WTC11 (cell line): ENCODE data around the gene KRTAP10-9. TPM values are rescaled to one million over a fixed set of nuclear protein-coding genes. Genes with fewer than 3 reads are reported as not detected.

Experiments
- ATAC-seq: fragments of 200-7000 bp; cut with Tn5 transposase; 2 replicates; pipeline ENCODE4 v1.10.0; 2021; ENCODE audit warnings: mild to moderate bottlenecking, moderate library complexity
- CTCF ChIA-PET: fragments of 300-600 bp; sonication (Branson Sonifier 250); formaldehyde crosslinking; loops from one replicate; lab custom pipeline; 2021; ENCODE audit warnings: antibody characterized with exemption; lab: Charles Lee
- POLR2A ChIA-PET: fragments of 350-600 bp; sonication (Branson Sonifier 250); formaldehyde crosslinking; loops from one replicate; lab custom pipeline; 2021; ENCODE audit warnings: antibody characterized with exemption; lab: Charles Lee
- DNase-seq: peaks from one replicate; pipeline ENCODE4 v3.0.0; 2021; ENCODE audit warnings: low spot score
- H3K27ac Mint-ChIP-seq: 2 replicates; pipeline ENCODE4 v1.8.0; 2021; ENCODE audit warnings: mixed read lengths
- H3K27me3 Mint-ChIP-seq: 2 replicates; pipeline ENCODE4 v1.8.0; 2021; ENCODE audit warnings: low read depth, mild to moderate bottlenecking, moderate library complexity, mixed read lengths
- H3K36me3 Mint-ChIP-seq: 2 replicates; pipeline ENCODE4 v1.8.0; 2021; ENCODE audit warnings: mixed read lengths
- H3K4me1 Mint-ChIP-seq: 2 replicates; pipeline ENCODE4 v1.8.0; 2022; ENCODE audit warnings: mixed read lengths
- H3K4me3 Mint-ChIP-seq: 2 replicates; pipeline ENCODE4 v1.8.0; 2021; ENCODE audit warnings: mild to moderate bottlenecking, moderate library complexity, mixed read lengths
- H3K9me3 Mint-ChIP-seq: 2 replicates; pipeline ENCODE4 v1.8.0; 2021; ENCODE audit warnings: mixed read lengths
- ESRRA ChIP-seq: sonication (generic); formaldehyde crosslinking; IDR thresholded peaks from 2 replicates; pipeline ENCODE4 v1.8.1; 2022; ENCODE audit warnings: mild to moderate bottlenecking, missing genetic modification reagents, borderline replicate concordance
- ETV6 ChIP-seq: sonication (generic); formaldehyde crosslinking; IDR thresholded peaks from 2 replicates; pipeline ENCODE4 v1.8.1; 2022; ENCODE audit warnings: mild to moderate bottlenecking, missing genetic modification reagents
- FOXK1 ChIP-seq: sonication (generic); formaldehyde crosslinking; IDR thresholded peaks from 2 replicates; pipeline ENCODE4 v1.8.0; 2022; ENCODE audit warnings: mild to moderate bottlenecking, moderate library complexity, missing genetic modification reagents
- FOXP1 ChIP-seq: sonication (generic); formaldehyde crosslinking; IDR thresholded peaks from 2 replicates; pipeline ENCODE4 v1.8.0; 2022; ENCODE audit warnings: missing genetic modification reagents, mild to moderate bottlenecking, moderate library complexity, borderline replicate concordance
- GRHL2 ChIP-seq: fragments of 250-450 bp; sonication (Bioruptor Pico); IDR thresholded peaks from 2 replicates; pipeline ENCODE4 v1.8.0; 2022; ENCODE audit warnings: mild to moderate bottlenecking, moderate library complexity; ENCODE audit not compliant: insufficient replicate concordance, severe bottlenecking
- IRF2 ChIP-seq: sonication (generic); formaldehyde crosslinking; IDR thresholded peaks from 2 replicates; pipeline ENCODE4 v1.8.0; 2022; ENCODE audit warnings: low read depth, missing genetic modification reagents, borderline replicate concordance
- OVOL2 ChIP-seq: fragments of 250-450 bp; sonication (Bioruptor Pico); IDR thresholded peaks from 2 replicates; pipeline ENCODE4 v1.9.0; 2021; ENCODE audit warnings: mild to moderate bottlenecking, borderline replicate concordance
- PRRX2 ChIP-seq: fragments of 250-450 bp; sonication (Bioruptor Pico); IDR thresholded peaks from 2 replicates; pipeline ENCODE4 v1.8.0; 2021; ENCODE audit warnings: mild to moderate bottlenecking
- TCF7 ChIP-seq: sonication (generic); formaldehyde crosslinking; IDR thresholded peaks from 2 replicates; pipeline ENCODE4 v1.8.0; 2022; ENCODE audit warnings: mild to moderate bottlenecking, low read depth, missing genetic modification reagents, moderate library complexity
- TEAD1 ChIP-seq: sonication (generic); formaldehyde crosslinking; IDR thresholded peaks from 2 replicates; pipeline ENCODE4 v1.8.0; 2022; ENCODE audit warnings: mild to moderate bottlenecking, missing genetic modification reagents
- TEAD4 ChIP-seq: sonication (generic); formaldehyde crosslinking; IDR thresholded peaks from 2 replicates; pipeline ENCODE4 v1.8.0; 2022; ENCODE audit warnings: mild to moderate bottlenecking, missing genetic modification reagents
- ZBTB43 ChIP-seq: sonication (generic); formaldehyde crosslinking; IDR thresholded peaks from 2 replicates; pipeline ENCODE4 v1.8.1; 2023; ENCODE audit warnings: mild to moderate bottlenecking, missing genetic modification reagents
- ZNF138 ChIP-seq: sonication (generic); formaldehyde crosslinking; conservative IDR thresholded peaks from 2 replicates; pipeline ENCODE4 v1.8.1; 2022; ENCODE audit warnings: mild to moderate bottlenecking, moderate library complexity, missing genetic modification reagents
- ZNF317 ChIP-seq: sonication (generic); formaldehyde crosslinking; IDR thresholded peaks from 2 replicates; pipeline ENCODE4 v1.8.1; 2023; ENCODE audit warnings: low read depth, mild to moderate bottlenecking, moderate library complexity, missing genetic modification reagents, borderline replicate concordance
- ZNF423 ChIP-seq: fragments of 250-450 bp; sonication (Bioruptor Pico); IDR thresholded peaks from 2 replicates; pipeline ENCODE4 v2.1.2; 2022; ENCODE audit warnings: mild to moderate bottlenecking, moderate library complexity
- ZNF512 ChIP-seq: sonication (generic); formaldehyde crosslinking; IDR thresholded peaks from 2 replicates; pipeline ENCODE4 v1.8.1; 2022; ENCODE audit warnings: missing genetic modification reagents, borderline replicate concordance
- total RNA-seq: library from RNA; stranded (reverse); gene quantifications from 3 replicates; pipeline ENCODE4 v1.2.3, GENCODE V29; 2021
- TF ChIP-seq, protein P1 (sequence below): fragments of 250-450 bp; sonication (Bioruptor Pico); IDR thresholded peaks from 2 replicates; pipeline ENCODE4 v2.1.2; 2022; ENCODE audit warnings: mild to moderate bottlenecking, moderate library complexity
- TF ChIP-seq, protein P2 (sequence below): sonication (generic); formaldehyde crosslinking; IDR thresholded peaks from 2 replicates; pipeline ENCODE4 v1.8.0; 2022; ENCODE audit warnings: missing genetic modification reagents
- TF ChIP-seq, protein P3 (sequence below): sonication (generic); formaldehyde crosslinking; IDR thresholded peaks from 2 replicates; pipeline ENCODE4 v1.8.1; 2022; ENCODE audit warnings: low read depth, missing genetic modification reagents, borderline replicate concordance
- TF ChIP-seq, protein P4 (sequence below): sonication (generic); formaldehyde crosslinking; IDR thresholded peaks from 2 replicates; pipeline ENCODE4 v1.8.1; 2023; ENCODE audit warnings: mild to moderate bottlenecking, missing genetic modification reagents, moderate library complexity
- TF ChIP-seq, protein P5 (sequence below): fragments of 250-450 bp; sonication (Bioruptor Pico); IDR thresholded peaks from 2 replicates; pipeline ENCODE4 v1.9.0; 2021; ENCODE audit warnings: mild to moderate bottlenecking
- TF ChIP-seq, protein P6 (sequence below): sonication (generic); formaldehyde crosslinking; conservative IDR thresholded peaks from 2 replicates; pipeline ENCODE4 v1.8.1; 2022; ENCODE audit warnings: mild to moderate bottlenecking, missing genetic modification reagents

KRTAP10-9 gene
- total RNA-seq, 1 experiment from 2014 or later: not detected

GRCh38 chr21:44595524-44595923 lies 31.4 kb upstream of the KRTAP10-9 start (continued):
- no peak for TF ChIP-seq TCF7 (CRISPR knock-in tag)
- TF ChIP-seq ETV6 (CRISPR knock-in tag): no peak
- TF ChIP-seq ZNF138 (CRISPR knock-in tag): no peak
- TF ChIP-seq, protein P1, sequence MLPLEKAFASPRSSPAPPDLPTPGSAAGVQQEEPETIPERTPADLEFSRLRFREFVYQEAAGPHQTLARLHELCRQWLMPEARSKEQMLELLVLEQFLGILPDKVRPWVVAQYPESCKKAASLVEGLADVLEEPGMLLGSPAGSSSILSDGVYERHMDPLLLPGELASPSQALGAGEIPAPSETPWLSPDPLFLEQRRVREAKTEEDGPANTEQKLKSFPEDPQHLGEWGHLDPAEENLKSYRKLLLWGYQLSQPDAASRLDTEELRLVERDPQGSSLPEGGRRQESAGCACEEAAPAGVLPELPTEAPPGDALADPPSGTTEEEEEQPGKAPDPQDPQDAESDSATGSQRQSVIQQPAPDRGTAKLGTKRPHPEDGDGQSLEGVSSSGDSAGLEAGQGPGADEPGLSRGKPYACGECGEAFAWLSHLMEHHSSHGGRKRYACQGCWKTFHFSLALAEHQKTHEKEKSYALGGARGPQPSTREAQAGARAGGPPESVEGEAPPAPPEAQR (CRISPR knock-in tag): no peak

GRCh38 chr21:44596068-44596725 lies 30.7 kb upstream of the KRTAP10-9 start:
- H3K27me3 Mint-ChIP-seq: no peaks in the 10 kb centered on the region; the same call in 1 of the 2 replicates
- ChIA-PET POLR2A (no interaction called here), CTCF (interaction anchor here (1.4 kb wide), 1 partner anchor 108 kb away, joined by 3 read pairs; no protein-coding TSS in a partner anchor)
- ATAC-seq (no peak), DNase-seq (no peak)
- H3K36me3 Mint-ChIP-seq: no peaks in the 10 kb centered on the region
- no peak overlapping the region for H3K27ac Mint-ChIP-seq
- H3K4me1 Mint-ChIP-seq: peaks cover 52% of the 10 kb centered on the region
- H3K9me3 Mint-ChIP-seq: no peaks in the 10 kb centered on the region
- H3K4me3 Mint-ChIP-seq: no peak overlapping the region
- TF ChIP-seq TEAD1: no peak
- TF ChIP-seq OVOL2 (CRISPR knock-in tag): no peak
- TF ChIP-seq ZNF512 (CRISPR knock-in tag): no peak
- TF ChIP-seq, protein P2, sequence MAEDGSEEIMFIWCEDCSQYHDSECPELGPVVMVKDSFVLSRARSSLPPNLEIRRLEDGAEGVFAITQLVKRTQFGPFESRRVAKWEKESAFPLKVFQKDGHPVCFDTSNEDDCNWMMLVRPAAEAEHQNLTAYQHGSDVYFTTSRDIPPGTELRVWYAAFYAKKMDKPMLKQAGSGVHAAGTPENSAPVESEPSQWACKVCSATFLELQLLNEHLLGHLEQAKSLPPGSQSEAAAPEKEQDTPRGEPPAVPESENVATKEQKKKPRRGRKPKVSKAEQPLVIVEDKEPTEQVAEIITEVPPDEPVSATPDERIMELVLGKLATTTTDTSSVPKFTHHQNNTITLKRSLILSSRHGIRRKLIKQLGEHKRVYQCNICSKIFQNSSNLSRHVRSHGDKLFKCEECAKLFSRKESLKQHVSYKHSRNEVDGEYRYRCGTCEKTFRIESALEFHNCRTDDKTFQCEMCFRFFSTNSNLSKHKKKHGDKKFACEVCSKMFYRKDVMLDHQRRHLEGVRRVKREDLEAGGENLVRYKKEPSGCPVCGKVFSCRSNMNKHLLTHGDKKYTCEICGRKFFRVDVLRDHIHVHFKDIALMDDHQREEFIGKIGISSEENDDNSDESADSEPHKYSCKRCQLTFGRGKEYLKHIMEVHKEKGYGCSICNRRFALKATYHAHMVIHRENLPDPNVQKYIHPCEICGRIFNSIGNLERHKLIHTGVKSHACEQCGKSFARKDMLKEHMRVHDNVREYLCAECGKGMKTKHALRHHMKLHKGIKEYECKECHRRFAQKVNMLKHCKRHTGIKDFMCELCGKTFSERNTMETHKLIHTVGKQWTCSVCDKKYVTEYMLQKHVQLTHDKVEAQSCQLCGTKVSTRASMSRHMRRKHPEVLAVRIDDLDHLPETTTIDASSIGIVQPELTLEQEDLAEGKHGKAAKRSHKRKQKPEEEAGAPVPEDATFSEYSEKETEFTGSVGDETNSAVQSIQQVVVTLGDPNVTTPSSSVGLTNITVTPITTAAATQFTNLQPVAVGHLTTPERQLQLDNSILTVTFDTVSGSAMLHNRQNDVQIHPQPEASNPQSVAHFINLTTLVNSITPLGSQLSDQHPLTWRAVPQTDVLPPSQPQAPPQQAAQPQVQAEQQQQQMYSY (CRISPR knock-in tag): no peak
- no peak for TF ChIP-seq PRRX2 (CRISPR knock-in tag)
- no peak for TF ChIP-seq FOXP1 (CRISPR knock-in tag)
- TF ChIP-seq ZNF317 (CRISPR knock-in tag): no peak
- TF ChIP-seq ZNF423 (CRISPR knock-in tag): no peak
- no peak for TF ChIP-seq FOXK1
- TF ChIP-seq, protein P1 (CRISPR knock-in tag): no peak
- TF ChIP-seq ESRRA (CRISPR knock-in tag): no peak
- TF ChIP-seq ZBTB43 (CRISPR knock-in tag): no peak
- TF ChIP-seq, protein P3, sequence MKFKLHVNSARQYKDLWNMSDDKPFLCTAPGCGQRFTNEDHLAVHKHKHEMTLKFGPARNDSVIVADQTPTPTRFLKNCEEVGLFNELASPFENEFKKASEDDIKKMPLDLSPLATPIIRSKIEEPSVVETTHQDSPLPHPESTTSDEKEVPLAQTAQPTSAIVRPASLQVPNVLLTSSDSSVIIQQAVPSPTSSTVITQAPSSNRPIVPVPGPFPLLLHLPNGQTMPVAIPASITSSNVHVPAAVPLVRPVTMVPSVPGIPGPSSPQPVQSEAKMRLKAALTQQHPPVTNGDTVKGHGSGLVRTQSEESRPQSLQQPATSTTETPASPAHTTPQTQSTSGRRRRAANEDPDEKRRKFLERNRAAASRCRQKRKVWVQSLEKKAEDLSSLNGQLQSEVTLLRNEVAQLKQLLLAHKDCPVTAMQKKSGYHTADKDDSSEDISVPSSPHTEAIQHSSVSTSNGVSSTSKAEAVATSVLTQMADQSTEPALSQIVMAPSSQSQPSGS (CRISPR knock-in tag): no peak
- TF ChIP-seq TEAD4 (CRISPR knock-in tag): no peak
- TF ChIP-seq, protein P4, sequence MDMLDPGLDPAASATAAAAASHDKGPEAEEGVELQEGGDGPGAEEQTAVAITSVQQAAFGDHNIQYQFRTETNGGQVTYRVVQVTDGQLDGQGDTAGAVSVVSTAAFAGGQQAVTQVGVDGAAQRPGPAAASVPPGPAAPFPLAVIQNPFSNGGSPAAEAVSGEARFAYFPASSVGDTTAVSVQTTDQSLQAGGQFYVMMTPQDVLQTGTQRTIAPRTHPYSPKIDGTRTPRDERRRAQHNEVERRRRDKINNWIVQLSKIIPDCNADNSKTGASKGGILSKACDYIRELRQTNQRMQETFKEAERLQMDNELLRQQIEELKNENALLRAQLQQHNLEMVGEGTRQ (CRISPR knock-in tag): no peak
- TF ChIP-seq, protein P5, sequence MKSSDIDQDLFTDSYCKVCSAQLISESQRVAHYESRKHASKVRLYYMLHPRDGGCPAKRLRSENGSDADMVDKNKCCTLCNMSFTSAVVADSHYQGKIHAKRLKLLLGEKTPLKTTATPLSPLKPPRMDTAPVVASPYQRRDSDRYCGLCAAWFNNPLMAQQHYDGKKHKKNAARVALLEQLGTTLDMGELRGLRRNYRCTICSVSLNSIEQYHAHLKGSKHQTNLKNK (CRISPR knock-in tag): no peak
- TF ChIP-seq GRHL2: no peak
- no peak for TF ChIP-seq IRF2 (CRISPR knock-in tag)
- TF ChIP-seq, protein P6, sequence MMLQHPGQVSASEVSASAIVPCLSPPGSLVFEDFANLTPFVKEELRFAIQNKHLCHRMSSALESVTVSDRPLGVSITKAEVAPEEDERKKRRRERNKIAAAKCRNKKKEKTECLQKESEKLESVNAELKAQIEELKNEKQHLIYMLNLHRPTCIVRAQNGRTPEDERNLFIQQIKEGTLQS (CRISPR knock-in tag): no peak
